Caco-2 (cell line): Measurements from ENCODE around the gene LRIG3. TPM values are rescaled to one million over a fixed set of nuclear protein-coding genes. Genes with fewer than 3 reads are reported as not detected.

Source experiments
- BruUV-seq: library from RNA; stranded (reverse); fragments of 400-500 nt; replicated peaks from 2 replicates; lab custom pipeline; 2021; lab: Mats Ljungman, UMichigan
- CTCF ChIA-PET: fragments of 300-600 bp; sonication (Branson Sonifier 250); formaldehyde crosslinking; loops from one replicate; lab custom pipeline; 2022; ENCODE audit warnings: antibody characterized with exemption; lab: Charles Lee
- POLR2A ChIA-PET: fragments of 300-600 bp; sonication (Branson Sonifier 250); formaldehyde crosslinking; loops from one replicate; lab custom pipeline; 2022; ENCODE audit warnings: antibody characterized with exemption; lab: Charles Lee
- DNase-seq, 2 experiments: peaks; one replicate each; pipeline versions ENCODE4 v3.0.0 to v3.0.0-alpha.2; 2020 to 2022
- H3K27me3 ChIP-seq: replicated peaks from 2 replicates; pipeline ENCODE4 v1.6.0; 2011; ENCODE audit warnings: low read length; ENCODE audit not compliant: control insufficient read depth, insufficient read depth
- H3K36me3 ChIP-seq: 2 replicates; pipeline ENCODE4 v1.5.1; 2011; ENCODE audit warnings: low read length; ENCODE audit not compliant: control insufficient read depth, insufficient read depth
- H3K4me1 ChIP-seq: fragments of 250-450 bp; sonication (Bioruptor Pico); 2 replicates; pipeline ENCODE4 v1.5.1; 2020; ENCODE audit warnings: mild to moderate bottlenecking
- H3K4me3 ChIP-seq: 2 replicates; pipeline ENCODE4 v1.5.1; 2011; ENCODE audit warnings: low read depth, mild to moderate bottlenecking, control low read depth, low read length
- H3K9me3 ChIP-seq: fragments of 250-450 bp; sonication (Bioruptor Pico); 2 replicates; pipeline ENCODE4 v1.5.1; 2020; ENCODE audit warnings: mild to moderate bottlenecking, moderate library complexity
- H3K27ac Mint-ChIP-seq: one replicate; pipeline ENCODE4 v1.8.0; 2022; ENCODE audit warnings: mixed read lengths; ENCODE audit not compliant: unreplicated experiment
- H3K27me3 Mint-ChIP-seq: one replicate; pipeline ENCODE4 v1.8.0; 2022; ENCODE audit warnings: mixed read lengths; ENCODE audit not compliant: insufficient read depth, unreplicated experiment
- H3K36me3 Mint-ChIP-seq: one replicate; pipeline ENCODE4 v1.8.0; 2022; ENCODE audit warnings: mild to moderate bottlenecking, mixed read lengths; ENCODE audit not compliant: insufficient read depth, unreplicated experiment
- H3K4me1 Mint-ChIP-seq: one replicate; pipeline ENCODE4 v1.8.0; 2022; ENCODE audit warnings: low read depth, mixed read lengths; ENCODE audit not compliant: unreplicated experiment
- H3K4me3 Mint-ChIP-seq: one replicate; pipeline ENCODE4 v1.8.0; 2022; ENCODE audit warnings: mild to moderate bottlenecking, moderate library complexity, mixed read lengths; ENCODE audit not compliant: unreplicated experiment
- H3K9me3 Mint-ChIP-seq: one replicate; pipeline ENCODE4 v1.8.0; 2022; ENCODE audit warnings: mixed read lengths; ENCODE audit not compliant: unreplicated experiment
- CTCF ChIP-seq, 2 experiments: fragments of 200-600 bp in 1 of 2; IDR thresholded peaks; 1 replicate in 1 of 2; 2 replicates in 1 of 2; pipeline versions ENCODE4 v1.5.1 to v1.8.0; 2011 to 2022; ENCODE audit warnings: antibody characterized with exemption in 1 of 2, control low read depth in 1 of 2, inconsistent platforms in 1 of 2, low read depth in 1 of 2, low read length in 1 of 2, mild to moderate bottlenecking in 1 of 2, moderate library complexity in 1 of 2; ENCODE audit not compliant: insufficient read depth in 1 of 2, severe bottlenecking in 1 of 2, unreplicated experiment in 1 of 2
- intact Hi-C: fragments of 100-400 bp; cut with micrococcal nuclease; formaldehyde crosslinking; loops from one replicate; pipeline ENCODE4 v1.10.0; 2022; ENCODE audit not compliant: unreplicated experiment
- total RNA-seq: library from RNA; stranded (reverse); gene quantifications from 2 replicates; pipeline ENCODE4 v1.2.3, GENCODE V29; 2022

LRIG3 gene
- total RNA-seq, 1 experiment from 2014 or later: 19.1 TPM

GRCh38 chr12:58897969-58898368 lies 22.3 kb downstream of the LRIG3 start:
- peaks cover 7% of the 10 kb centered on the region for H3K36me3 Mint-ChIP-seq
- H3K4me1 Mint-ChIP-seq: peaks cover 6% of the 10 kb centered on the region
- CTCF ChIA-PET: no interaction called here
- H3K27me3 ChIP-seq: no peaks in the 10 kb centered on the region
- no peaks in the 10 kb centered on the region for H3K9me3 ChIP-seq
- no TSS peak for BruUV-seq
- no peak for DNase-seq
- H3K4me1 ChIP-seq: peaks cover 8% of the 10 kb centered on the region
- TF ChIP-seq CTCF (IDR thresholded peaks at IDR 0.05; ENCODE audit: insufficient read depth in 1 of 2, low read depth in 1 of 2, low read length in 1 of 2, severe bottlenecking in 1 of 2, unreplicated experiment in 1 of 2): no peak
- H3K4me3 Mint-ChIP-seq: no peak overlapping the region
- no peak overlapping the region for H3K27ac Mint-ChIP-seq
- no peaks in the 10 kb centered on the region for H3K36me3 ChIP-seq
- H3K9me3 Mint-ChIP-seq: no peaks in the 10 kb centered on the region
- POLR2A ChIA-PET: no interaction called here
- H3K4me3 ChIP-seq: no peak overlapping the region
- intact Hi-C loops: no loop called here
- no peaks in the 10 kb centered on the region for H3K27me3 Mint-ChIP-seq

- POLR2A ChIA-PET: no interaction called here
Measured at GRCh38 chr12:58896278-58896677, 24.0 kb downstream of the LRIG3 start.

GRCh38 chr12:58895053-58895452 lies 25.3 kb downstream of the LRIG3 start:
- no peaks in the 10 kb centered on the region for H3K9me3 Mint-ChIP-seq
- TF ChIP-seq CTCF (IDR thresholded peaks at IDR 0.05; ENCODE audit: insufficient read depth in 1 of 2, low read depth in 1 of 2, low read length in 1 of 2, severe bottlenecking in 1 of 2, unreplicated experiment in 1 of 2): no peak
- H3K4me3 Mint-ChIP-seq: no peak overlapping the region
- H3K4me3 ChIP-seq: no peak overlapping the region
- CTCF ChIA-PET: interaction anchor here (0.5 kb wide), 1 partner anchor 545 kb away, joined by 3 read pairs; no protein-coding TSS in a partner anchor
- no peaks in the 10 kb centered on the region for H3K27me3 Mint-ChIP-seq
- intact Hi-C loops: no loop called here
- H3K27me3 ChIP-seq: no peaks in the 10 kb centered on the region
- H3K4me1 ChIP-seq: peaks cover 8% of the 10 kb centered on the region
- peaks cover 4% of the 10 kb centered on the region for H3K36me3 Mint-ChIP-seq
- H3K27ac Mint-ChIP-seq: no peak overlapping the region
- no peak for DNase-seq
- BruUV-seq: no TSS peak
- H3K9me3 ChIP-seq: no peaks in the 10 kb centered on the region
- peaks cover 6% of the 10 kb centered on the region for H3K4me1 Mint-ChIP-seq
- POLR2A ChIA-PET: no interaction called here
- no peaks in the 10 kb centered on the region for H3K36me3 ChIP-seq

More at GRCh38 chr12:58896278-58896677, 24.0 kb downstream of the LRIG3 start:
- Histone ChIP-seq H3K27me3 (no peaks in the 10 kb centered on the region), H3K4me3 (no peak overlapping the region), H3K36me3 (no peaks in the 10 kb centered on the region), H3K9me3 (no peaks in the 10 kb centered on the region), H3K4me1 (peaks cover 8% of the 10 kb centered on the region)
- no TSS peak for BruUV-seq
- TF ChIP-seq CTCF (IDR thresholded peaks at IDR 0.05; ENCODE audit: insufficient read depth in 1 of 2, low read depth in 1 of 2, low read length in 1 of 2, severe bottlenecking in 1 of 2, unreplicated experiment in 1 of 2): no peak
- peaks cover 7% of the 10 kb centered on the region for H3K36me3 Mint-ChIP-seq
- H3K4me1 Mint-ChIP-seq: peaks cover 6% of the 10 kb centered on the region
- H3K4me3 Mint-ChIP-seq: no peak overlapping the region
- DNase-seq: no peak
- intact Hi-C loops: no loop called here
- no peaks in the 10 kb centered on the region for H3K27me3 Mint-ChIP-seq
- CTCF ChIA-PET: no interaction called here
- no peak overlapping the region for H3K27ac Mint-ChIP-seq
- no peaks in the 10 kb centered on the region for H3K9me3 Mint-ChIP-seq
